GM19467 (cell line): ENCODE measurements around the gene GPATCH2L.

ENCODE experiments used
- ATAC-seq: cut with Tn5 transposase; IDR thresholded peaks from one replicate; pipeline ENCODE4 v1.9.1; 2021; ENCODE audit warnings: mild to moderate bottlenecking, moderate library complexity; ENCODE audit not compliant: unreplicated experiment

The GPATCH2L gene

DNA sequence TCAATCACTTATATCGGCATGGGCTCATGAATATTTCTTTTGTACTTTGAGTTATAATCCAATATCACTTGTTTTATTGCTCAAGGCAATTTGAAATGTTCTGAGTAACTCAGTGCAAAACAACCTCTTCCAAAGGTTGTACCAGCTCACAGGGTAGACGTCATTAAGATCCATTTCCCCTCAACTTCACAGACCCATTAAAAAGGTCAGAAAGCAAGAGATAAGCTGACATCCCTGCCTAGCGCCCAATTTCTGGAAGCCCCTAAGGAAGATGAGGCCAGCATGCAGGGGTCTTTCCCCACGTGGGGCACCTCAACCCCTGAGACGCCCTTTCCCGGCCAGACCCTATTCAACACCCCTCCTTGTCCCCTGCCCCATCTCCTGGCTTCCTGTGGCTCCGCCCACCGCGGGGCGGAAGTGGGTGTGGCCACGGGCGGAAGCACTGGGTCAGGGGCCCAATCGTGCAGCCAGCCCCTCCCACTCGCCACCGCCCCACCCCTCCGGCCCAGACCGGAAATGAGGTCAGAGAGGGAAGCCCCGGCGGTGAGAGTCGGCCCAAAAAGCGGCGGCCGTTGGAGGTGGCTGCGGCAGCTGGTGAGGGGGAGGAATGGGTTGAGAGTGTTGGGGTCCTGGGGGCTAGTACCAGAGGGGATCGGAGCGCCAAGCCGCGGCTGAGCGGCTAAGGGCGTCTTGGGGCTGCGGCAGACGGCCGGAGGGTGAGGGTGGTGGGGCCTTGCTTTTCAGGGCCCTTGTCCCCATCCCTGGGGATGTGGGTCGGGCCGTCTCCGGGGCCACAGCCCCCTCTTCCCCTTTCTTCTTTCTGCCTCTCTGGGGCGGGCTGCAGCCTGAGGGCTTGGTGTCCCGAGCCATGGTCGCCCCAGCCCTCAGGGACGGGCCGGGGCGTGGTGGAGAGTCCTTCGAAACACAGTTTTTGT, at the start of gene GPATCH2L:
Gene GPATCH2L, plus strand, starts transcription at position 525 of the 935 bp plus-strand sequence. CDS start 2,442 bp downstream, outside the sequence.
- ATAC-seq, result peak; percentile 77

DNA sequence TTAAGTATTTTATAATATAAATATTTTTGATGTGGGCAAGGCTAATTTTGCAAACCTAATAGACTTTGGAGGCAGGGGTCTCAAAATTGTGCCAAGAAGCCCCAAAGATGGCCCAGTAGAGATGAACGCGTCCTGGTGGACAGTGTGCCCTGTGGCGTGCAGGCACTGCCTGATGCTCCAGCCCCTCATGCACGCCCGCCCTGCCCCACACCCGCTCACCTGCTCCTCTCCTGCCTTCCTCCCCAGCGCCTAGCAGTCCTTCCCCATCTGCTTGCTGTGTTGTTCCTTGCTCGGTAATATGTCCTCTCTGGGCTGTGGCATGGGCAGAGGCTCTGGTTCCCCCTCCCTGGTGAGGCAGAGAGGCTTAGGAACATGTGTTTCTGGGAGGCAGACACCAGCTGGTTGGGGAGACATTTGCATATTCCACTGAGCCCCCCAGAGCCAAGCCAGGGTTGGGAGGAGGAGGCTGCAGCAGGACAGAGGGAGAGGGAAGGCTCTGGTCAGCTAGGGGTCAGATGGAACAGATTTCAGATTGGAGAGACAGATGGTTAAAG, 46.8 kb upstream of the GPATCH2L start:
- ATAC-seq, result no peak

DNA sequence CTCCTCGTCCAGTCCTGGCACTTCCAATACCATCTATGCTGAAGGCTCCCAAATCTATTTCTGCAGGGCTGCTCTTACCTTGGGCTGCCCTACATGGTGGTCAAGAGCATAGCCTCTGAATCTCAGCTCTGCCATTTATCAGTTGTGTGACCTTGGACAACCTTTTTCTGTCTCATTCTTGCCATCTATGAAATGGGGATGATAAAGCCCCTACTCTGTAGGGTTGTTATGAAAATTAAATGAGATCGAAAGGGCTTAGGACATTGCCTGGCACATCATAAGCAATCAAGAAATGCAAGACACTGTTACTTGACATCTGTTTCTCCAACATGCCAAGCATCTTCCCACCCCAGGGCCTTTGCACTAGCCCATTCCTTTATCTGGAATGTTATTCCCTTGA, 45.5 kb upstream of the GPATCH2L start:
- ATAC-seq, result no peak

DNA sequence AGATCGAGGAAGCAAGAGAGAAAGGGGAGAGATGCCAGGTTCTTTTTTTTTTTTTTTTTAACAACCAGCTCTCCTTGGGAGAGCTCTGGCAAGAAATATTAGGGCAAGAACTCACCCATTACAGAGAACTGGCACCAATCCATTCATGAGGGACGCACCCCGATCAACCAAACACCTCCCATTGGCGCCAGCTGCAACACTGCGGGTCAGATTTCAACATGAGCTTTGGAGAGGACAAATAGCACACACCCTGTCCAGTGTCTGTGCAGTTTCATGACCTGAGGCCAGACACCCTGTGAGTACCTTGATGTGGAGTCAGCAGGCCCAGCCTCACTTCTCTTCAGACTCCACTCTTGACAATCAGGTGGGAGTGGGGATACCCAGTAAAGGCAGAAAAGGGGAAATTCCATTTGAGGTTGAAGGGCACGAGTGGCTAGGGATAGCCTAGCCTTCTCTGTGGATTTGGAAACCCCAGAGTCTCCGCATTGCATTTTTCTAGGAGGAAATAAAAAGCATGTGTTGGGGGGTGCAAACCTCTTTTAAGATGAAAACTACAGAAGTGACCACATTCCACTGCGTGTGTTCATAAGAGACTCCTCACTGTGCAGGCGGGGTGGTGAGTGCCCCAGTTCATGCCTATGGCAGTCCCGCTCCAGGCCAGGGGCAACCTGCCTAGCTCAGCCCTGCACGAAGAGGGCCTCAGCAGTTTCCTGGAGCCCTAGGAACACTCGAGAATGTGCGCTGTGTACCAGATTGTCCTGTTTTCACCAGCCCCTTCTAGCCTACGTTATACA, 42.4 kb upstream of the GPATCH2L start:
- no peak for ATAC-seq

DNA sequence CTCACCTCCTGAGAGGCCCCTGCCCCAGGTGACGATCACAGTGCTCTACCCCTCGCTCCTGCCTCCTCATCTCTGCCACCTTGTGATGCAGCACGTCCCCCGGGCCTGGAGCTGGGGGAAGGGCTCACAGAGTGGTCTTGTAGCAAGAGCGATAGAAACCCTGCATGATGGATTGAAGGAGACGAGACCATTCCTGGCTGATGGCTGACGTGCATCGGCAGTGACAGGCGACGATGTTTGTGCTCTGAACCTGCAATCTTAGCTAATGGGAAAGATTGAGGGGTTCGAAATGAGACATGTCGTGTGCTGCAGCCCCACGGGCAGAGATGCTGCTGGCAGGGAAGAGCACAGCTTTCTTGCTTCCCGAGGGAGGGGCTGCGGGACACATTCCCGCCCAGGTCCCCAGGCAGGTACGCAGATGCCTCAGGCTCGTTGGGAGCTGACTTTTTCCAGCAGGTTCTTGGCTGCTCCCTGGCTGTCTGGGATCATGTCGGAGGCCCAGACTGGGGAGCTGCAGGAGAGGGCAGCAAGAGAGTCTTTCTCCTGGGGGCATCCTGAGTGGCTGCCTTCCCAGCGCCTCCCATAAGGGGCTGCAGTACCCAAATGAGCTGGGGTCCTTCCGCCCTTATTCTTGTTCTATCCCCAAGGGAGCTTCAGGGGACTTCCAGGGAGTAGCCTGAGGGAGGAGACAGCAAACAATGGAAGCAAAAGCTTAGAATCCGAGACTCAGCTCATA, 38.7 kb upstream of the GPATCH2L start:
- ATAC-seq, result no peak

DNA sequence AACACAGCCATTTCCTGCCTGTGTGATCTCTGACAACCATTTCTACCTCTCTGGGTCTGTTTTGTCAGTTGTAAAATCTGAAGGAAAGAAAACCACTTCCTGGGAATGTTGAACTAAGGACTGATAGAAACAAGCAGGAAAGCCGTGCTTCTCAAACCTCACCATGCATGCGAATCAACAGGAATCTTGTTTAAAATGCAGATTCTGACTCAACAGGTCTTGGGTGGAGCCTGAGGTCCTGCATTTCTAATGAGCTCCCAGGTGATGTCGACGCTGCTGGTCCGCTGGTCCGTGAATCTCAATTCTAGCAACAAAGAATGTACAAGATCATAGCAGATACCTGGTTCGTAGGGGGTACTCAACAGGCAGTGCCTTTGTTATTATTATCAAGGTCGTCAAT, 38.0 kb upstream of the GPATCH2L start:
- no peak for ATAC-seq

DNA sequence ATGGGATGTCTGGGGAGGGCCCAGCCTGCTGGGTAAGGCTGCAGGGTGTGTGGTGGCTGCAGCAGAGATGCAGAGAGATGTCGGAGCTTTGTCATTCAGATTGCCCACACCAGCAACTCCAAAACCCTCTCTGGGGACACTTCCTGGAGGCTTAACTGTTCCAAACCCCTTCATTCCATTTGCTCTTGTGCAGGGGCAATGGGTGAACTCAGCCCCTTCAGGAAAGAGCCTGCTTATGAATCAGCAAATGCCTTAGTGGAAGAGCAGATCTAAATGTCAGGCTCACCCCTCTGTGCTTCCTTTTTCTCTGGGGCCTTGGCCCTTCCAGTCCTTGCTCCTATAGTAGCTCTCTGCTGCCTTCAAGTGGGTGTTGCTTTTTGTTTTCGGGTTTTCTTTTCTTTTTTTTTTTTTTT, 36.7 kb upstream of the GPATCH2L start:
- no peak for ATAC-seq

DNA sequence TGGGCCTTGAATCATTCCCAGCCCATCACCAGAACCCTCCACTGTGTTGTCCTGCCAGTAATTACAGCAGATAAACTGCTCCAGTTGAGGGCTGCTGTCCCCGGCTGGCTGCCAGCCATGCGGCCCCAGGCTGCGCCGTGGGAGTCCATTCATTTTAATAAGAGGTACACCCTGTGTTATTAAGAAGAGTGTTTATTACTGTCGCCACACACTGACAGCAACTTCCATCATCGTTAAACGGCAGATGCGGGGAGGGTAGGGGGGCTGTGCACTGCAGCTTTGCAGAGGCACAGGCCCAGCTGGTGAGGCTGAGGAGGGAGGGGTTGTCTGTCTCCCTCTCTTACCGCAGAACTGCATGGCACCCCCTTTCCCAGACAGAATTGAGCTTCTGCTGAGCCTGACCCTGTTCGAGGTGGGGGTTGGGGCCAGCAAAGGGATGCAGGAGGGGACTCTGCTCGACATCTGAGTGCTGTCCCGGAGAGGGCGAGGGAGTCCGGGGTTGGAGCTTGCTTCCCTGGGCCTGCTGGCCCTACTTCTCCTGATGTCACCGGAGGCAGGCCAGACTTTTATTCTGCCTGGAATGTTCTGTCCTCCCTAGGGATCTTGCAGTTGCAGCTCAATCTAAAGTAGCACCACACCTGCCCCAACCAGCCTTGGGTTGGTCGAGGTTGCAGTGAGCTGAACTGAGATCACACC, 33.8 kb upstream of the GPATCH2L start:
- ATAC-seq, result no peak

DNA sequence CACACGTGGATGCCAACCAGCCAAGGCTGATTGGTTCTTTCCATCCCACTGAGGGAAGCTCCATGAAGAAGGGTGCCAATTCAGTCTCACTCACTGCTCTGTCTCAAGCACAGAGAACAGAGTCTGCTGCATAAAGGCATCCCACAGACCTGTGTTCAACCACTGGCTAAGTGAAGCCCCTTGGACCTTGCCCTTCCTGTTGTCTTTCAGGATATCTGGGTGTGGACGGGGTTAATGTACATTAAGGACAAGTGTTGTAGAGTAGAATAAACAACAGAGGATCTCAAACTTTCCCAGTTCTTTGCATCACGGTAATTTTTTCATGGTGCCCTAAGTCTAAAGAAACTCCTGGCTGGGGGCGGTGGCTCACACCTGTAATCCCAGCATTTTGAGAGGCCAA, 33.1 kb upstream of the GPATCH2L start:
- ATAC-seq, result no peak

DNA sequence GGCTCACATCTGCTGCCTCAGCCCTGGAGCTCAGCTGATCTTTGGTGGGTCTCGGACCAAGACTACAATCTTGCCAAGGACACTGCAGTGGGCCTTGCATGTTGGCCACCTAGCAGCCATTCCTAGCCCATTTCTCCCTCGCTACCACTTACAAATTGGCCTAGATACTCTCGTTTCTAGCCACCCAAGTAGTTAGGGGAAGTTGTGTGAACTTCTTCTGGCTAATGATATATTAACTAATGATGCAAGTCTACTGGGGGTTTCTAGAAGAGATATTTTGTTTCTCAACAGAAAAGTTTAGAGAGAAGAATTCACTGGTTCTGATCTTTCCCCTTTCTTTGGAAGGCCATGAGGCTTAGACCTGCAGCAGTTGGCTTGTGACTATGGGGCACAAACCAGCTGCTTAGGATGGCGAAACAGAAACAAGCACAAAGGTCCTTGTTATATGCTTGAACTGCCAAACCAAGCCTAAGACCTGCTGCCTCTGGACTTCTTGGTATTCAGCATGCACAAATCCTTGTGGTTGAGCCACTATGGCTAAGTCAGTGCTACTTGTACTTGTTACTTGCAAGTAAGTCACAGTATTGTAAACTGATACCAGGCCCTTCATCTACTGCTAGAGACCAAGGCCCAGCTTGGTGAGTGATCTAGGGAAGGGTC, 30.5 kb upstream of the GPATCH2L start:
- ATAC-seq, result no peak

DNA sequence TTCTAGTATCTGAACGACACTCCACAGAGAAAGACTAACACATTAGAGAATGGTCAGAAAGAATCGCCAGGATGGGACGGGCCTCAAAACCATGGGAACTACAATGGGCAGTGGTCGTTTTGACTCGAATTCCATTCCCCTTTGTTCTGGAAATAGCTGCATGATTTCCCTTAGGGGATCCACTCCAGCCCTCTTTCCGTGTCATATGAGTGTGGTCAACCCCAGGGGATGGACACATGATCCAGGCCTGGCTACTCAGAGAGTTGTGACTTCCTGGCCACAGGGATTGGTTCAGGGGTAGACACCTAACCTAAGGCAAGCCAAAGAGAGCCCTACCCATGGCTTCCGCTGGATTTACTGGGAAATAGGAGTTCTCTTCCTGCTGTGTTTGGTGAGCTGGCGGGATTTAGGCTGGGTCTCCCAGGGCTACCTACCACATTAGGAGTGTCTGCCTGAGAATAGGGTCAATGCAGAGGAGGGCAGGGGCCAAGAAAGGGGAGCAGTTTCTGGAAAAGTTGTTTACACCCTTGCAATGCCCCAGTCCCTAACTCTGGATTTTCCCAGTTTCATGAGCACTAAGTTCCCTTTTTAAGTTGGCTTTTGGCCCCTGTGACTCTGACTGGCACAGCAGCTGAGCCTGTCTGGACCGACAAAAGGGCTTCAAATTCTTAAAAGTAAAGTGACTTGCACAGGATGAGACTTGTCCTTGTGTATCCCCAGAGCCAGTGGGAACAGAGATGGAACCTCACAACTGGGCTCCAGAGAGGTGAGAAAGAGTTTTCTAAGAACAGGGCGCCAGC, 28.1 kb upstream of the GPATCH2L start:
- no peak for ATAC-seq

DNA sequence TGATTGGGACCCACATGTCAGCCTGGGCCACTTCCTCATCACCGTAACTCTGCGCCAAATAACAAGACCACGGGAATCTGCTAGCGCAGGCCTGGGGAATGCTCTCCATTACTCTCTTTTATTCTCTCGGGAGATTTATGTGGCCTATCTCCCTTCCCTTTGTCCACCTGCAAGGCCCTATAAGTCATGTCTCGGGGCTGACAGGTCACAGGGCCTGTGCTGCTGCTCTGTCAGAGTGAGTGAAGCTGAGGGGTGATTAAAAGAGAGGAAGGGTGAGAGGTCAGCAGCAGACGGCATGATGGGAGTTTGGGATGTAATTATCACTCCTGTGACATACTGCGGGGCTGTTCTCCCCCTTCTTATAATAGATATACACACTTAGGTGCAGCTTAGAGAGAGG, 26.2 kb upstream of the GPATCH2L start:
- no peak for ATAC-seq

DNA sequence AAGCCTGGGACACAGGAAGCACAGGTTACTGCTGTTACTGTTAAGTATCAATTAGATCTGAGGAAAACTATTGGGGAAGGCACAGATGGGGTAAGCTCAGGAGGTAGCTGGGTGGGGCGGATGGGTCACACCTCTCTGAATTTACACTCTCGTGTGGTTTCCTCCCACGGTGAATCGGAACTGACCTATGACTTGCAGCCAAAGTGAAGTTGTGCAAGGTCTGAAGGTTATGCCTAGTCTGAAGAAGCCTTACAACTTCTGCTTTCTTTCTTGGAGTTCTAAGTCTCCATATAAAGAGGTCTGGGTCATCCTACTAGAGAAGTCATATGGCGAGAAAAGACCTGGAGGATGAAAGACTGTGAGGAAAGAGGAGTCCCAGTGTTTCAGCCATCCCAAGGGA, 25.6 kb upstream of the GPATCH2L start:
- ATAC-seq, result no peak

DNA sequence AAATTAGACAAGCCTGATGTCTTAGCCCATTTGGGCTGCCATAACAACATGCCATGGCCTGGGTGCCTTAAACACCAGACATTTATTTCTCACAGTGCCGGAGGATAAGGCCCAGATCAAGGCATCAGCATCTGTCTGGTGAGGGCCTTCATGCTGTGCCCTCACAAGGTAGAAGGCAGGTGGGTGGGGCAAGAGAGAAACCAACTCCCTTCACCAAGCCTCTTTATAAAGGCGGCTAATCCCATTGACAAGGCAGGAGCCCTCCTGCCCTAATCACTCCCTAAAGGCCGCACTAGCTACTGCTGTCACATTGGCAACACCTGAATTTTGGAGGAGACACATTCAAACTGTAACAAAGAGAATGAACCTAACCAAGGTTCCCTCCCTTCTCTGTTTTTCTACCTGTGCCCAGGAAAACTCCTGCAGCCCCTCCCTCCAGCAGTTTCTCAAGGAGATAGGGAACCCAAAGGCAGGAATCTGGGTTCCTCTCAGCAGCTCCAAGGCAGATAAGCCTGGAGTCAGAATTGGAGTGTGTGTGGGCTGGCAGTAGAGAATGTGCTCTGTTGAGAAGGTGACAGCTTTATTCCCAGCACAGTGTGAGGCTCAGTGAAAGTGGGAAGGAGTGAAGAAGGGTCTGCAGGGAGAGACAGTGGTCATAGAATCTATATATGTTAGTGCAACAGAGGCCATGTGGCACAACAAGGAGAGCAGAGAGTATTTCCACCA, 21.7 kb upstream of the GPATCH2L start:
- no peak for ATAC-seq

DNA sequence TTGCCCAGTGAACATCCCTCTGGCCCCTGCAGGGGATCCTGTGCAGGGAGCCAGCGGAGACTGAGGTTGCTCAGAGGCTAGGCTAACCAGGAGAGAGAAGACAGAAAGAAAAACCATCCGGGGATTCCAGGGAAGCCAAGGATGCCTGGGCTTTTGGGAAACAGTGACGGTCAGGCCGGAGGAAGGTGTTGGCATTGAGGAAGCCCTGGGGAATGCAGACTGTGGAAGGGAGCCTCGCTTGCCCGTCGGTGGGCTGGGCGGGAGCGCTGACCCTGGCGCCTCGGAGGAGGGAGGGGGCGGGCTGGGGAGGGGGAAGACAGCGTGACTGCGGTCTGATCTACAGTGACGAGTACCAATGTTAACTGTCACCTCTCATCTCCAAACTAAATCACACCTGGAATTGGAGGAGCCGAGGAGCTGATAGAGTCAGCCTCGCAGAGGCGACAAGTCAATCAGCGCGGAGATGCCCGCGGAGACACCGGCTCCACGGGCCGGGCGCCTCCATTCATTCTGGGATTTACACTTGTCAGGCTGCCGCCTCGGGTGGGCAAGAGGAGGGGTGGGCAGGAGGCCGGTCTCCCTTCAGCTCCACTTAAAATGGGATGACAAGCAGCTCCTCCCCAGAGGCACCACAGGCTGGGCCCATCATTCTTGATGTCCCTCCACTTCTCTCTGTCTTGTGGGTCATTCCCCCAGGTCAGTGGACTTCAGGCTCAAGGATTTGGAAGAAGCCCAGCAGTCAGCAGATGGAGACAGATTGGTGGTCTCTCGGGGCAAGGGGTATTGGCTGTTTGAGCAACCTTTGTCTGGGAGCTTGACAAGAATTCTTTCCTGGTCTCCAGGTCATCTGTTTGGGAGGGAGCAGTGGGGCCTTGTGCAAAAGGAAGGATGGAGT, 20.4 kb upstream of the GPATCH2L start:
- no peak for ATAC-seq

DNA sequence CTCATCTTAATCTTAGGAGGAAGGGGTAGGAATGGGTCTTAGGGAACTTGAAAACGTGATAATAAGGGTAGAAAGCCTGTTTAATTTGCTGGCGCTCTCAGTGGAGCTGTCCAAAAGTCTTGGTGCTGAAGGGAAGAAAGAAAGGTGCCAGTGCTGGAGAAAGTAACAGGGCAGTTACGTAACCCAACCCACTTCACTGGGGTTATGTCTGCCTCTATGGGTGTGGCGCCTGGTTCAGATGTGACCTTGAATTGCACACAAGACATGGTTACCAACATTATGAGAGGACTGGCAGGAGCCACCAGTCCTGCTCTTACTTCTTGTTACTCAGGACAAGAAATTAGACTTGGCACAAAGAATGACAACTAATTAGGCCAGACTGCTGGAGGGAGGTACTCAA, 18.6 kb upstream of the GPATCH2L start:
- no peak for ATAC-seq

DNA sequence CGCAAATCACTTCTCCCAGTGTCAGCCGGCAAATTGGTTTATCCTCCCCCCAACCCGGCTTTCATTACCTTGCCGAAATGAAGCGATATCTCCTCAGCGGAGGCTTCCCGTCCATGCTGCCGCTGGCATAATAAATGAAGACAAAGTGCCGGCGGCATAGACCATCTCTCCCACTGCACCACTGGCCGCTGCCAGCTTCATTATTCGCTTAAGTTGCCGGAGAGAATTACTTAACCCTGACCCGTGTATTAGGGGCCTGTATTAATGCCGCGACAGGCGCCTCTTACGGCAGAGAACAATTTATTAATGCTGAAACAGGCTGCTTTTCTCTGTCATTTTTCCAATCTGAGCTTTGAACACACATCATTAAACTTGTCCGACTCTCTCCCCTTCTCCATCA, 17.5 kb upstream of the GPATCH2L start:
- ATAC-seq, result no peak
